ENCODE data around the gene GPR146. TPM values are rescaled to one million over a fixed set of nuclear protein-coding genes. Genes with fewer than 3 reads are reported as not detected.
"Not testable (repeated sequence)": the region's sequence is repeated elsewhere in the genome, so short reads cannot be mapped to it uniquely, and the experiment has no call there.

The GPR146 gene
- total RNA-seq, 4 donors from 2014 or later: 29.6 to 89.8 (median 56.9) TPM

- ATAC-seq (ENCODE audit: low FRiP score) (no peak), DNase-seq (ENCODE audit: low spot score) (no peak)
- TF ChIP-seq CTCF (IDR thresholded peaks at IDR 0.05): no peak
Observed at GRCh38 chr7:1071731-1072254, 27.4 kb downstream of the GPR146 start.

- no peak for DNase-seq (ENCODE audit: low spot score)
- no peak for TF ChIP-seq CTCF (IDR thresholded peaks at IDR 0.05)
- no peak for ATAC-seq (ENCODE audit: low FRiP score)
Observed at GRCh38 chr7:1073142-1073977, 29.0 kb downstream of the GPR146 start.

- not testable (repeated sequence) for ATAC-seq (ENCODE audit: low FRiP score); DNase-seq (ENCODE audit: low spot score)
Observed at GRCh38 chr7:1074018-1074417, 29.7 kb downstream of the GPR146 start.

- TF ChIP-seq CTCF (IDR thresholded peaks at IDR 0.05): no peak
- no peak for DNase-seq (ENCODE audit: low spot score)
- ATAC-seq (ENCODE audit: low FRiP score): no peak
Observed at GRCh38 chr7:1074593-1075431, 30.5 kb downstream of the GPR146 start.

- TF ChIP-seq CTCF (IDR thresholded peaks at IDR 0.05): no peak
- DNase-seq (ENCODE audit: low spot score) (no peak), ATAC-seq (ENCODE audit: low FRiP score) (no peak)
Observed at GRCh38 chr7:1076184-1077072, 32.1 kb downstream of the GPR146 start.

GRCh38 chr7:1078519-1078918 lies 34.2 kb downstream of the GPR146 start:
- TF ChIP-seq CTCF (IDR thresholded peaks at IDR 0.05): no peak
- ATAC-seq (ENCODE audit: low FRiP score) (no peak), DNase-seq (ENCODE audit: low spot score) (no peak)
